Stomach (tissue), 9 donors: ENCODE results near the gene NKRF. TPM values are rescaled to one million over a fixed set of nuclear protein-coding genes. Genes with fewer than 3 reads are reported as not detected.

Source experiments
- DNase-seq, 2 donors: peaks; one replicate each; pipeline versions ENCODE4 v3.0.0 to v3.0.0-alpha.2; 2013 to 2019
- H3K27ac ChIP-seq, 5 donors: fragments of 200-600 bp in 4 of 5; sonication (generic) in 4 of 5; one replicate each; pipeline ENCODE4 v1.5.1; 2013 to 2019; ENCODE audit warnings: mild to moderate bottlenecking in 1 of 5, moderate library complexity in 1 of 5
- H3K27me3 ChIP-seq, 3 donors: fragments of 200-600 bp; sonication (generic); one replicate each; pipeline ENCODE4 v1.5.1; 2017 to 2019; ENCODE audit warnings: mixed run types in 1 of 3
- H3K36me3 ChIP-seq, 4 donors: fragments of 200-600 bp; sonication (generic); 1 replicate in 3 of 4; 2 replicates in 1 of 4; pipeline ENCODE4 v1.5.1; 2016 to 2019
- H3K4me1 ChIP-seq, 4 donors: fragments of 200-600 bp; sonication (generic); one replicate each; pipeline ENCODE4 v1.5.1; 2016 to 2019
- H3K4me3 ChIP-seq, 4 donors: fragments of 200-600 bp; sonication (generic) in 3 of 4; one replicate each; pipeline ENCODE4 v1.5.1; 2016 to 2019; ENCODE audit warnings: mild to moderate bottlenecking in 1 of 4
- H3K9me3 ChIP-seq, 4 donors: fragments of 200-600 bp; sonication (generic); one replicate each; pipeline ENCODE4 v1.5.1; 2016 to 2019
- EP300 ChIP-seq: sonication (generic); formaldehyde crosslinking; IDR thresholded peaks from one replicate; pipeline ENCODE4 v1.6.1; 2017; ENCODE audit warnings: antibody characterized with exemption
- POLR2A ChIP-seq, 4 donors: fragments of 450-650 bp; IDR thresholded peaks; one replicate each; pipeline ENCODE4 v1.6.1; 2016; ENCODE audit warnings: antibody characterized with exemption in 4 of 4, control low read depth in 2 of 4, mild to moderate bottlenecking in 1 of 4, moderate library complexity in 1 of 4
- POLR2AphosphoS5 ChIP-seq, 3 donors: sonication (generic); formaldehyde crosslinking; IDR thresholded peaks; one replicate each; pipeline ENCODE4 v1.6.1; 2016; ENCODE audit warnings: antibody characterized with exemption in 3 of 3
- WGBS, 5 donors: extraction: QIAGEN DNeasy Blood & Tissue Kit in 3 of 5; methylation state at CpG; one replicate each; pipeline versions ENCODE4 v1.1.5 to v1.1.7; 2013 to 2018; 5-methylcytosine and 5-hydroxymethylcytosine counted together
- intact Hi-C: fragments of 100-400 bp; cut with DNase I; formaldehyde crosslinking; loops from one replicate; pipeline ENCODE4 v1.15.1; 2023; ENCODE audit warnings: low total_unique reads
- polyA plus RNA-seq, 3 donors: library from polyadenylated mRNA; stranded (reverse); fragments of 200-250 nt; gene quantifications; one replicate each; pipeline ENCODE4 v1.2.3, GENCODE V29; 2013
- total RNA-seq, 5 donors: library from RNA; depleted of rRNA; stranded (reverse); fragments of >200 nt; gene quantifications; one replicate each; pipeline versions ENCODE4 v1.1.0 to v1.2.3, GENCODE V29; 2014 to 2016
- TF ChIP-seq, protein P1 (sequence below), 7 experiments: fragments of 450-650 bp in 4 of 7; fragments of 200-600 bp in 3 of 7; sonication (generic) in 3 of 7; IDR thresholded peaks; one replicate each; pipeline ENCODE4 v1.5.1; 2016 to 2019; ENCODE audit warnings: antibody characterized with exemption in 7 of 7, control low read depth in 2 of 7, mild to moderate bottlenecking in 1 of 7
- donor health status: healthy with polysubstance abuse.
- donor health status: Bipolar disorder and iron deficiency.
- donor health status: healthy.

NKRF gene
- total and polyA plus RNA-seq, 8 donors = 1.7 to 8.3 (median 4.2) TPM

DNA sequence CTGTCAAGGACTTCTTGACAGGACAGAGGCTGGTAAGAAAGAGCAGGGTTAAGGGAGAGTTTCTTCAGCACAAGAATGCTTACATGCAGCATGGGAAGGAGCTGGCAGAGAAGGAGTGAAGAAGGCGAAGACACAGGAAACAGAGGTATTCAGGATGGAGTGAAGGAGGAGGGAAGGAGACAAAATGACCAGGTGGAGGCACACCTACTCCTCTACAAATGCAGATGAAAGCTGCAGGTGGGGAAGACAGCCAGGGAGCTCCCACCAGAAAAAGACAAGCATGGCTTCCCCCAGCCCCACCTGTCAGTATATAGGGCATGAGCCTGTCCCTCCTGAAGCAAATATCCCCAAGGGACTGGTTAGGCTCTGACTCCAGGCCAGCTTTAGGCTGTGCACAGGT is 29.6 kb upstream of the NKRF start:
- Histone ChIP-seq H3K4me1 (no peaks in the 10 kb centered on the region), H3K4me3 (no peak overlapping the region), H3K9me3 (no peaks in the 10 kb centered on the region), H3K27ac (no peak overlapping the region), H3K27me3 (no peaks in the 10 kb centered on the region), H3K36me3 (peaks cover 0 to 52% (median 28%) of the 10 kb centered on the region in 4 donors)
- WGBS, 5 donors = 73 to 93% (median 91%) methylated on average over 1 of the region's 1 CpG
- DNase-seq = no peak
- intact Hi-C loops = no loop called here
- TF ChIP-seq POLR2AphosphoS5 (IDR thresholded peaks at IDR 0.05) (no peak), POLR2A (IDR thresholded peaks at IDR 0.05) (no peak)
- TF ChIP-seq, protein P1, sequence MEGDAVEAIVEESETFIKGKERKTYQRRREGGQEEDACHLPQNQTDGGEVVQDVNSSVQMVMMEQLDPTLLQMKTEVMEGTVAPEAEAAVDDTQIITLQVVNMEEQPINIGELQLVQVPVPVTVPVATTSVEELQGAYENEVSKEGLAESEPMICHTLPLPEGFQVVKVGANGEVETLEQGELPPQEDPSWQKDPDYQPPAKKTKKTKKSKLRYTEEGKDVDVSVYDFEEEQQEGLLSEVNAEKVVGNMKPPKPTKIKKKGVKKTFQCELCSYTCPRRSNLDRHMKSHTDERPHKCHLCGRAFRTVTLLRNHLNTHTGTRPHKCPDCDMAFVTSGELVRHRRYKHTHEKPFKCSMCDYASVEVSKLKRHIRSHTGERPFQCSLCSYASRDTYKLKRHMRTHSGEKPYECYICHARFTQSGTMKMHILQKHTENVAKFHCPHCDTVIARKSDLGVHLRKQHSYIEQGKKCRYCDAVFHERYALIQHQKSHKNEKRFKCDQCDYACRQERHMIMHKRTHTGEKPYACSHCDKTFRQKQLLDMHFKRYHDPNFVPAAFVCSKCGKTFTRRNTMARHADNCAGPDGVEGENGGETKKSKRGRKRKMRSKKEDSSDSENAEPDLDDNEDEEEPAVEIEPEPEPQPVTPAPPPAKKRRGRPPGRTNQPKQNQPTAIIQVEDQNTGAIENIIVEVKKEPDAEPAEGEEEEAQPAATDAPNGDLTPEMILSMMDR (IDR thresholded peaks at IDR 0.05) = no peak

- H3K9me3 ChIP-seq = no peaks in the 10 kb centered on the region
- intact Hi-C loops = no loop called here
- no peak overlapping the region for H3K27ac ChIP-seq
- no peak for DNase-seq
- peaks cover 0 to 46% (median 25%) of the 10 kb centered on the region in 4 donors for H3K36me3 ChIP-seq
- no peak overlapping the region for H3K4me3 ChIP-seq
- 59 to 69% (median 67%) methylated on average over 3 of the region's 3 CpGs for WGBS, 5 donors
- no peaks in the 10 kb centered on the region for H3K27me3 ChIP-seq
- TF ChIP-seq POLR2A (IDR thresholded peaks at IDR 0.05) = no peak
- TF ChIP-seq, protein P1 (IDR thresholded peaks at IDR 0.05) = no peak
- no peaks in the 10 kb centered on the region for H3K4me1 ChIP-seq
Observed at GRCh38 chrX:119635179-119635578, 29.0 kb upstream of the NKRF start.

- no peaks in the 10 kb centered on the region for H3K9me3 ChIP-seq
- peaks cover 0 to 7% (median 3%) of the 10 kb centered on the region in 4 donors for H3K4me1 ChIP-seq
- no peaks in the 10 kb centered on the region for H3K27me3 ChIP-seq
- H3K36me3 ChIP-seq = peaks cover 0 to 17% (median 9%) of the 10 kb centered on the region in 4 donors
- no peak for DNase-seq
- no peak overlapping the region for H3K4me3 ChIP-seq
- intact Hi-C loops = no loop called here
- H3K27ac ChIP-seq = no peak overlapping the region
- WGBS, 5 donors = 82 to 95% (median 92%) methylated on average over 2 of the region's 2 CpGs
- TF ChIP-seq POLR2AphosphoS5 (IDR thresholded peaks at IDR 0.05) (no peak), EP300 (no peak)
- TF ChIP-seq, protein P1 (IDR thresholded peaks at IDR 0.05) = no peak
Observed at GRCh38 chrX:119625843-119626242, 19.6 kb upstream of the NKRF start.

DNA sequence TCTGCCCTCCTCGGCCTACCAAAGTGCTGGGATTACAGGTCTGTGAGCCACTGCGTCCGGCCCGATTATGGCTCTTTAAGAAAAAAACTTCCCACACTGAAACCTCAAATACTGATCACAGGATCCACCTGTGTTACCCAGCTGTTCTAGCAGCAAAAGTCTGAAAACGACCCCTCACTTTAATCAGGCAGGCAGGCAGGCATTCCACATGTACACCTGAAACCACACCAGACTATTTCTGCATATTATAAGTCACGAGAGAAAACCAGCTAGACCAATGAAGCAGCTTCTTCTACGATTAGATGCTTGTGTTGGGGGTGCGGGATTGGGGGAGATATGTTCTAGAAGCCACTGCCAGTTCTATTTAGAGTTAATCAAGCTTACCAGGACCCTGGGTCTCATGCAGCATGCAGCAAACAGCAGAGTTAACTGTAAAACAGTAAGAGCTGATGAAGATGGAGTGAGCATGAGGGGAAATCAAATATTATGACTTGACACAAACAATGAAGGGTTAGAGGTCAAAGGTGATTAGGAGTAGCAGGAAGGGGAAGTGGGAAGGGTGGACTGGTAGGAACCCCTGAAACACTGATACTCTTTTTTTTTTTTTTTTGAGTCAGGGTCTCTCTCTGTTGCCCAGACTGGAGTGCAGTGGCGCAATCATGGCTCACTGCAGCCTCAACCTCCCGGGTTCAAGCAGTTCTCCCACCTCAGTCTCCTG is 18.9 kb upstream of the NKRF start:
- Histone ChIP-seq H3K27me3 (no peaks in the 10 kb centered on the region), H3K36me3 (peaks cover 0 to 17% (median 9%) of the 10 kb centered on the region in 4 donors), H3K9me3 (no peaks in the 10 kb centered on the region), H3K27ac (no peak overlapping the region), H3K4me1 (peaks cover 0 to 7% (median 3%) of the 10 kb centered on the region in 4 donors), H3K4me3 (no peak overlapping the region)
- TF ChIP-seq, protein P1 (IDR thresholded peaks at IDR 0.05) = no peak
- no peak for TF ChIP-seq POLR2AphosphoS5 (IDR thresholded peaks at IDR 0.05)
- TF ChIP-seq EP300 = no peak
- TF ChIP-seq POLR2A (IDR thresholded peaks at IDR 0.05) = no peak
- intact Hi-C loops = no loop called here
- no peak for DNase-seq
- WGBS, 5 donors = 75 to 87% (median 83%) methylated on average over 10 of the region's 10 CpGs
